Measurements from ENCODE around the gene PECR. TPM values are rescaled to one million over a fixed set of nuclear protein-coding genes. Genes with fewer than 3 reads are reported as not detected.

The PECR gene
- total and polyA plus RNA-seq, 8 donors = 3.8 to 7.5 (median 4.8) TPM

DNA sequence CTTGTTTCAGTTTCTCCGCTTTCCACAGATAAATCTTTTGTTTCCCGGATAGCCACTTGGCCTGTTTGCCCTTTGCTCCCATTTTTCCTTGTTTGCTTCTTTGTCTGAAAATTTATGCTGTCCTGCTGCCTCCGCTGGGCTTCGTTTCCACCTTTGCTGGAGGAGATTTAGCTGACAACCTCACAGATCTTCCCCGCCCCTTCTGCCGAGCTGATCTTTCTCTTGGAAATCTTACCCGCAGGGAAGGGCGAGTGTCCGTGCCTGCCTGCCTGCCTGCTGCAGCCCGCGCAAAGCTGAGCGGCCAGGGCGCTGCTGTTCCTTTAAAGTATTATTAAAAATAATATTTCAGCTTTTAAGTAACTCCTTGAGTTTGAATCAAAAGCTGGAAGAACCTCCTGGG is 26.2 kb upstream of the PECR start:
- H3K27me3 ChIP-seq = peaks cover 0 to 4% (median 0%) of the 10 kb centered on the region in 4 donors
- ATAC-seq (no peak), DNase-seq (peak in 1 of 6 donors; percentile 33), FAIRE-seq (no peak)
- no peak for TF ChIP-seq CTCF (IDR thresholded peaks at IDR 0.05)
- H3K4me3 ChIP-seq = no peak overlapping the region
- H3K27ac ChIP-seq = no peak overlapping the region
- H3K36me3 ChIP-seq = no peaks in the 10 kb centered on the region
- intact Hi-C loops (cut with DNase I) = no loop called here
- no peaks in the 10 kb centered on the region for H3K9me3 ChIP-seq
- H3K4me1 ChIP-seq = peaks cover 9 to 19% (median 19%) of the 10 kb centered on the region in 3 donors
- 64 to 66% methylated on average over 13 of the region's 13 CpGs for WGBS, 2 donors

DNA sequence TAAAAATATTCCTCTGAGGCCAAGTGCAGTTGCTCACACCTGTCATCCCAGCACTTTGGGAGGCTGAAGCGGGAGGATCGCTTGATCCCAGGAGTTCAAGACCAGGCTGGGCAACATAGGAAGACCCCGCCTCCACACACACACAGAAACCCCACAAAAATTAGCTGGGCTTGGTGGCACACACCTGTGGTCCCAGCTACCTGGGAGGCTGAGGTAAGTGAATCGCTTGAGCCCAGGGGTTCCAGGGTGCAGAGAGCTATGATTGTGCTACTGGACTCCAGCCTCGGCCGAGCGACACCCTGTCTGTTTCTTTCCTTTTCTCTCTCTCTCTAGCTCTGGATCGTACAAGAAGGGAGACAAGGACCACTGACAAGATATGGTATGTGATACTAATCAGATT is 25.7 kb upstream of the PECR start:
- TF ChIP-seq CTCF (IDR thresholded peaks at IDR 0.05) = no peak
- peaks cover 0 to 4% (median 0%) of the 10 kb centered on the region in 4 donors for H3K27me3 ChIP-seq
- H3K4me3 ChIP-seq = no peak overlapping the region
- H3K36me3 ChIP-seq = no peaks in the 10 kb centered on the region
- intact Hi-C loops (cut with DNase I) = no loop called here
- H3K4me1 ChIP-seq = peaks cover 9 to 19% (median 19%) of the 10 kb centered on the region in 3 donors
- DNase-seq (no peak), ATAC-seq (no peak), FAIRE-seq (no peak)
- no peak overlapping the region for H3K27ac ChIP-seq
- WGBS, 2 donors = 86 to 88% methylated on average over 8 of the region's 8 CpGs
- H3K9me3 ChIP-seq = no peaks in the 10 kb centered on the region

- H3K27ac ChIP-seq = no peak overlapping the region
- no peak for TF ChIP-seq CTCF (IDR thresholded peaks at IDR 0.05)
- FAIRE-seq (no peak), ATAC-seq (no peak), DNase-seq (no peak)
- peaks cover 0 to 4% (median 0%) of the 10 kb centered on the region in 4 donors for H3K27me3 ChIP-seq
- no peak overlapping the region for H3K4me3 ChIP-seq
- 76 to 77% methylated on average over 3 of the region's 3 CpGs for WGBS, 2 donors
- intact Hi-C loops (cut with DNase I) = no loop called here
- H3K36me3 ChIP-seq = no peaks in the 10 kb centered on the region
- H3K4me1 ChIP-seq = no peaks in the 10 kb centered on the region
- H3K9me3 ChIP-seq = no peaks in the 10 kb centered on the region
Observed at GRCh38 chr2:216104691-216105090, 23.1 kb upstream of the PECR start.

- Histone ChIP-seq H3K4me3 (no peak overlapping the region), H3K36me3 (no peaks in the 10 kb centered on the region), H3K9me3 (no peaks in the 10 kb centered on the region), H3K27me3 (peaks cover 0 to 4% (median 0%) of the 10 kb centered on the region in 4 donors), H3K4me1 (no peaks in the 10 kb centered on the region), H3K27ac (no peak overlapping the region)
- 30 to 67% methylated on average over 1 of the region's 1 CpG for WGBS, 2 donors
- no peak for ATAC-seq
- intact Hi-C loops (cut with DNase I) = no loop called here
- no peak for DNase-seq
- no peak for TF ChIP-seq CTCF (IDR thresholded peaks at IDR 0.05)
- FAIRE-seq = no peak
Observed at GRCh38 chr2:216103213-216103612, 21.6 kb upstream of the PECR start.

GRCh38 chr2:216101109-216101508 is 19.5 kb upstream of the PECR start:
- H3K4me1 ChIP-seq = no peaks in the 10 kb centered on the region
- peaks cover 0 to 4% (median 0%) of the 10 kb centered on the region in 4 donors for H3K27me3 ChIP-seq
- no peaks in the 10 kb centered on the region for H3K9me3 ChIP-seq
- intact Hi-C loops (cut with DNase I) = no loop called here
- WGBS, 2 donors = 81 to 93% methylated on average over 4 of the region's 4 CpGs
- FAIRE-seq (no peak), DNase-seq (no peak), ATAC-seq (no peak)
- no peak overlapping the region for H3K27ac ChIP-seq
- TF ChIP-seq CTCF (IDR thresholded peaks at IDR 0.05) = no peak
- no peaks in the 10 kb centered on the region for H3K36me3 ChIP-seq
- no peak overlapping the region for H3K4me3 ChIP-seq

Data from pancreas (tissue), 10 donors.